ENCODE data around the gene ARHGAP22. TPM values are rescaled to one million over a fixed set of nuclear protein-coding genes. Genes with fewer than 3 reads are reported as not detected.

The ARHGAP22 gene
- total RNA-seq, 1 experiment from 2014 or later = 9.9 TPM

DNA sequence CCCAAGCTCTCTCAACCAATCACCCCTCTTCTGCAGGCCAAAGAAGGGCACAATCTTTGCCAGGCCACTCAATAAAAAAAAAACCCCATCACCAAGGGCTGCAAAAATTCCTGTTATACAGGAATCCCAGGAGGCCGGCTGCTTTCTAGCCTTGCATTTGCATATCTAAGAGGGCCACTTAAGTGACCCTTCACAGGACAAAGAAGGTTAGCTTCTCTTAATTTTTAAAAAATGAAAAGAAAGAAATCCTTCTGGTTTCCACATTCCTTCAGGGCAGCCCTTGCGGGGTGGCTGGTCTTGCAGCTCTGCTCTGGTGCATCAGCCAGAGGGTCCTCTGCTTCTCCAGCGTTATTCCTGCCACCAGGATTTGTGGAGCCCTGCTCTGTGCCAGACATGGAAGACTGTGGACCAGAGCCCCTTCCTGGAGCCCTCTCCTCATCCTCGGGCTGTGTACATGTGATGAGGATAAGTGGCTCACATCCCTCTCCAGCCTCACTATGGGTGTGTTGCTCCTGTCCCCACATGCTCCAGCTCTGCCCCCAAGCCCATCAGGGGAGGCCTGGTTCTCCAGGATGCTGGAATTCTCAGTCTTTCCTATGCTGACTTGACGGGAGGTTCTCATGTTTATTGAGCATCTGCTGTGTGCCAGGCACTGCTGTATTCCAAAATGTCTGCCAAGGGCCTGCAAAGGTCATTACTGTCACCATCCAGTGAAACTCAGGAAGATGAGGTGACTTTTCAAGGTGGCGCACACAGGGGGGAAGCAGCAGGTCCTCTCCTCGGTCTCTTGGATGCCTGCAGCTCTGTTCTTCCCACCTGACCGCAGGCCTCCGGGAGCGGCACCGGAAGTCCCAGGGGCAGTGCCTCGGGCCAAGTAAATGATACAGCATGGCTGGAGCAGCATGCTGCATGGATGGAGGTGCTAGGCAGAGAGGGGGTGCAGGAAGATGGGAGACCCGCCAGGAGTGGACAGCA lies 67.7 kb downstream of the ARHGAP22 start:
- no peaks in the 10 kb centered on the region; the same call in 1 of the 2 replicates for H4K20me1 ChIP-seq (ENCODE audit: insufficient read depth)
- BruUV-seq (replicated peaks) = no TSS peak
- no peaks in the 10 kb centered on the region for H3K4me1 ChIP-seq (ENCODE audit: control insufficient read depth in 1 of 2, insufficient read depth in 2 of 2, low read length in 2 of 2)

DNA sequence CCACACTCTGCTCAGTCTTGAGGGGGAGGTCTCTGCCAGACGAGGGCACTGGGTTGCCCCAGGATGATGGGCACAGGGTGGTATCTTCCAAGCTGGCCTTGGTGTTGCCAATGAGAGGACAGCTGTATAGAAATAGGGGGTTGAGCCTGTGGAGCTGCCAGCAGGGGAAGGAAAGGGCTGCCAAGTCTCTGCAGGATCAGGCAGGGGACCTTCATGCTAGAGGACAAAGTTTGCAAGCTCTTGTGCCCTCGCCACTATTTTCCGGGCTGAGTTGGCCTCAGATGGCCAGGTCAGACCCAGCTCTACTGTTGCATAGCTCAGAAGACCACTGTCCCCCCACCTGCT lies 68.7 kb downstream of the ARHGAP22 start:
- no peaks in the 10 kb centered on the region for H3K9me3 ChIP-seq (ENCODE audit: control insufficient read depth in 1 of 2, insufficient read depth in 1 of 2, low read depth in 1 of 2, low read length in 2 of 2)
- H3K9ac ChIP-seq (ENCODE audit: low read length) = no peak overlapping the region
- no peaks in the 10 kb centered on the region; the same call in 1 of the 2 replicates for H4K20me1 ChIP-seq (ENCODE audit: insufficient read depth)
- no peaks in the 10 kb centered on the region for H3K27me3 ChIP-seq (ENCODE audit: insufficient read depth, low read length)
- POLR2A ChIA-PET = no interaction called here
- no peaks in the 10 kb centered on the region for H3K4me1 ChIP-seq (ENCODE audit: control insufficient read depth in 1 of 2, insufficient read depth in 2 of 2, low read length in 2 of 2)
- H3K9me2 ChIP-seq (ENCODE audit: insufficient read depth) = no peaks in the 10 kb centered on the region
- H3K79me2 ChIP-seq (ENCODE audit: insufficient read depth, low read length) = no peaks in the 10 kb centered on the region
- DNase-seq (ENCODE audit: low read depth, low spot score) = no peak
- RAD21 ChIA-PET (ENCODE audit: low non-redundant PET in 1 of 2, low total read pairs in 2 of 2, uncharacterized antibody in 2 of 2, unreplicated experiment in 2 of 2) = no interaction called here
- H3K36me3 ChIP-seq (ENCODE audit: control insufficient read depth in 1 of 2, insufficient read depth in 2 of 2, low read length in 2 of 2) = no peaks in the 10 kb centered on the region
- intact Hi-C loops (cut with micrococcal nuclease) = no loop called here
- H2AFZ ChIP-seq (ENCODE audit: low read depth, low read length, poor library complexity, severe bottlenecking) = no peak overlapping the region
- no TSS peak for BruUV-seq (replicated peaks)
- CTCF ChIA-PET = interaction anchor here (0.6 to 1.2 kb wide), 4 partner anchors 12 to 120 kb away, joined by 3 to 7 read pairs (median 4); no protein-coding TSS in a partner anchor
- H3K4me3 ChIP-seq (replicated peaks in 1 of 2; ENCODE audit: low read depth in 1 of 2, low read length in 2 of 2) = no peak overlapping the region
- ATAC-seq = 0 out of 2 replicates have a peak, but pooled peaks have one; percentile 9
- no peak overlapping the region for H3K27ac ChIP-seq (ENCODE audit: low read depth, low read length)
- no peak overlapping the region for H3K4me2 ChIP-seq (ENCODE audit: low read length)
- TF ChIP-seq FOSL1 (IDR thresholded peaks at IDR 0.05; ENCODE audit: low read depth) = no peak
- no peak for TF ChIP-seq CEBPB (IDR thresholded peaks at IDR 0.05; ENCODE audit: low read depth)
- no peak for TF ChIP-seq RAD21 (IDR thresholded peaks at IDR 0.05; ENCODE audit: low read depth)
- TF ChIP-seq ZNF274 (IDR thresholded peaks at IDR 0.05; ENCODE audit: low read depth, low read length) = no peak
- TF ChIP-seq, protein P1, sequence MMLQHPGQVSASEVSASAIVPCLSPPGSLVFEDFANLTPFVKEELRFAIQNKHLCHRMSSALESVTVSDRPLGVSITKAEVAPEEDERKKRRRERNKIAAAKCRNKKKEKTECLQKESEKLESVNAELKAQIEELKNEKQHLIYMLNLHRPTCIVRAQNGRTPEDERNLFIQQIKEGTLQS (IDR thresholded peaks at IDR 0.05) = no peak
- TF ChIP-seq, protein P2, sequence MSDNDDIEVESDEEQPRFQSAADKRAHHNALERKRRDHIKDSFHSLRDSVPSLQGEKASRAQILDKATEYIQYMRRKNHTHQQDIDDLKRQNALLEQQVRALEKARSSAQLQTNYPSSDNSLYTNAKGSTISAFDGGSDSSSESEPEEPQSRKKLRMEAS (IDR thresholded peaks at IDR 0.05) = no peak
- TF ChIP-seq TCF7L2 (IDR thresholded peaks at IDR 0.05; ENCODE audit: borderline replicate concordance, extremely low read depth, insufficient read depth, insufficient read length) = no peak
- TF ChIP-seq POLR2AphosphoS5 (IDR thresholded peaks at IDR 0.05; ENCODE audit: low read depth, low read length) = no peak
- no peak for TF ChIP-seq SP1 (IDR thresholded peaks at IDR 0.05; ENCODE audit: low read depth)
- TF ChIP-seq, protein P3, sequence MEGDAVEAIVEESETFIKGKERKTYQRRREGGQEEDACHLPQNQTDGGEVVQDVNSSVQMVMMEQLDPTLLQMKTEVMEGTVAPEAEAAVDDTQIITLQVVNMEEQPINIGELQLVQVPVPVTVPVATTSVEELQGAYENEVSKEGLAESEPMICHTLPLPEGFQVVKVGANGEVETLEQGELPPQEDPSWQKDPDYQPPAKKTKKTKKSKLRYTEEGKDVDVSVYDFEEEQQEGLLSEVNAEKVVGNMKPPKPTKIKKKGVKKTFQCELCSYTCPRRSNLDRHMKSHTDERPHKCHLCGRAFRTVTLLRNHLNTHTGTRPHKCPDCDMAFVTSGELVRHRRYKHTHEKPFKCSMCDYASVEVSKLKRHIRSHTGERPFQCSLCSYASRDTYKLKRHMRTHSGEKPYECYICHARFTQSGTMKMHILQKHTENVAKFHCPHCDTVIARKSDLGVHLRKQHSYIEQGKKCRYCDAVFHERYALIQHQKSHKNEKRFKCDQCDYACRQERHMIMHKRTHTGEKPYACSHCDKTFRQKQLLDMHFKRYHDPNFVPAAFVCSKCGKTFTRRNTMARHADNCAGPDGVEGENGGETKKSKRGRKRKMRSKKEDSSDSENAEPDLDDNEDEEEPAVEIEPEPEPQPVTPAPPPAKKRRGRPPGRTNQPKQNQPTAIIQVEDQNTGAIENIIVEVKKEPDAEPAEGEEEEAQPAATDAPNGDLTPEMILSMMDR (IDR thresholded peaks at IDR 0.05 in 2 of 3, conservative IDR thresholded peaks at IDR 0.05 in 1 of 3; ENCODE audit: borderline replicate concordance in 1 of 3, insufficient read depth in 1 of 3, low read depth in 2 of 3, low read length in 2 of 3) = no peak; a peak in 1 of 6 replicates
- TF ChIP-seq YY1 (IDR thresholded peaks at IDR 0.05; ENCODE audit: extremely low read depth, insufficient replicate concordance, low read depth, low read length) = no peak
- TF ChIP-seq, protein P4, sequence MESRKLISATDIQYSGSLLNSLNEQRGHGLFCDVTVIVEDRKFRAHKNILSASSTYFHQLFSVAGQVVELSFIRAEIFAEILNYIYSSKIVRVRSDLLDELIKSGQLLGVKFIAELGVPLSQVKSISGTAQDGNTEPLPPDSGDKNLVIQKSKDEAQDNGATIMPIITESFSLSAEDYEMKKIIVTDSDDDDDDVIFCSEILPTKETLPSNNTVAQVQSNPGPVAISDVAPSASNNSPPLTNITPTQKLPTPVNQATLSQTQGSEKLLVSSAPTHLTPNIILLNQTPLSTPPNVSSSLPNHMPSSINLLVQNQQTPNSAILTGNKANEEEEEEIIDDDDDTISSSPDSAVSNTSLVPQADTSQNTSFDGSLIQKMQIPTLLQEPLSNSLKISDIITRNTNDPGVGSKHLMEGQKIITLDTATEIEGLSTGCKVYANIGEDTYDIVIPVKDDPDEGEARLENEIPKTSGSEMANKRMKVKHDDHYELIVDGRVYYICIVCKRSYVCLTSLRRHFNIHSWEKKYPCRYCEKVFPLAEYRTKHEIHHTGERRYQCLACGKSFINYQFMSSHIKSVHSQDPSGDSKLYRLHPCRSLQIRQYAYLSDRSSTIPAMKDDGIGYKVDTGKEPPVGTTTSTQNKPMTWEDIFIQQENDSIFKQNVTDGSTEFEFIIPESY (IDR thresholded peaks at IDR 0.05; ENCODE audit: extremely low read depth, insufficient replicate concordance, low read length) = no peak

More for the DNA sequence above, 67.7 kb downstream of the ARHGAP22 start:
- Histone ChIP-seq H3K27ac (ENCODE audit: low read depth, low read length) (no peak overlapping the region), H3K36me3 (ENCODE audit: control insufficient read depth in 1 of 2, insufficient read depth in 2 of 2, low read length in 2 of 2) (no peaks in the 10 kb centered on the region), H3K9me2 (ENCODE audit: insufficient read depth) (no peaks in the 10 kb centered on the region), H3K27me3 (ENCODE audit: insufficient read depth, low read length) (no peaks in the 10 kb centered on the region), H3K4me3 (replicated peaks in 1 of 2; ENCODE audit: low read depth in 1 of 2, low read length in 2 of 2) (no peak overlapping the region), H3K9me3 (ENCODE audit: control insufficient read depth in 1 of 2, insufficient read depth in 1 of 2, low read depth in 1 of 2, low read length in 2 of 2) (no peaks in the 10 kb centered on the region), H2AFZ (ENCODE audit: low read depth, low read length, poor library complexity, severe bottlenecking) (no peak overlapping the region), H3K9ac (ENCODE audit: low read length) (no peak overlapping the region), H3K4me2 (ENCODE audit: low read length) (no peak overlapping the region), H3K79me2 (ENCODE audit: insufficient read depth, low read length) (no peaks in the 10 kb centered on the region)
- ChIA-PET CTCF (interaction anchor here (1.0 to 1.2 kb wide), 2 partner anchors 13 kb away, joined by 3 to 7 read pairs; no protein-coding TSS in a partner anchor), RAD21 (ENCODE audit: low non-redundant PET in 1 of 2, low total read pairs in 2 of 2, uncharacterized antibody in 2 of 2, unreplicated experiment in 2 of 2) (no interaction called here), POLR2A (no interaction called here)
- no peak for DNase-seq (ENCODE audit: low read depth, low spot score)
- no peak for ATAC-seq
- intact Hi-C loops (cut with micrococcal nuclease) = no loop called here
- TF ChIP-seq ZNF274 (IDR thresholded peaks at IDR 0.05; ENCODE audit: low read depth, low read length) (no peak), SP1 (IDR thresholded peaks at IDR 0.05; ENCODE audit: low read depth) (no peak), SRF (IDR thresholded peaks at IDR 0.05; ENCODE audit: low read depth) (no peak), JUND (IDR thresholded peaks at IDR 0.05) (no peak), RAD21 (IDR thresholded peaks at IDR 0.05; ENCODE audit: low read depth) (no peak), EZH2 (IDR thresholded peaks at IDR 0.05) (no peak)

All from HCT116 (cell line).